Measurements from ENCODE around the gene FNDC1. TPM values are rescaled to one million over a fixed set of nuclear protein-coding genes. Genes with fewer than 3 reads are reported as not detected.
"Not testable (repeated sequence)": the region's sequence is repeated elsewhere in the genome, so short reads cannot be mapped to it uniquely, and the experiment has no call there.

Gene FNDC1
- 10 to 100 TPM in 1 of 4 donors, 1 to 10 TPM in 3; 7.6 to 11.4 (median 8.7) TPM for polyA plus RNA-seq (ENCODE audit: insufficient read length in 4 of 4)

GRCh38 chr6:159169193-159169555 is at the start of gene FNDC1:
FNDC1 (plus strand) TSS chr6:159169400; CDS start chr6:159169597, 197 bp downstream.
- DNase-seq (ENCODE audit: low read depth in 4 of 4, low spot score in 3 of 4), result no peak

GRCh38 chr6:159119791-159120190 is 49.4 kb upstream of the FNDC1 start:
- no peak for DNase-seq (ENCODE audit: low read depth in 4 of 4, low spot score in 3 of 4)

GRCh38 chr6:159121486-159121885 is 47.7 kb upstream of the FNDC1 start:
- no peak for DNase-seq (ENCODE audit: low read depth in 4 of 4, low spot score in 3 of 4)

- DNase-seq (ENCODE audit: low read depth in 4 of 4, low spot score in 3 of 4), result no peak
Measured at GRCh38 chr6:159122453-159122852, 46.7 kb upstream of the FNDC1 start.

- DNase-seq (ENCODE audit: low read depth in 4 of 4, low spot score in 3 of 4), result not testable (repeated sequence)
Measured at GRCh38 chr6:159123831-159124230, 45.4 kb upstream of the FNDC1 start.

GRCh38 chr6:159125014-159125609 is 44.1 kb upstream of the FNDC1 start:
- no peak for DNase-seq (ENCODE audit: low read depth in 4 of 4, low spot score in 3 of 4)

- DNase-seq (ENCODE audit: low read depth in 4 of 4, low spot score in 3 of 4), result no peak
Measured at GRCh38 chr6:159125951-159126352, 43.2 kb upstream of the FNDC1 start.

- DNase-seq (ENCODE audit: low read depth in 4 of 4, low spot score in 3 of 4), result no peak
Measured at GRCh38 chr6:159126590-159126989, 42.6 kb upstream of the FNDC1 start.

GRCh38 chr6:159127701-159128100 is 41.5 kb upstream of the FNDC1 start:
- DNase-seq (ENCODE audit: low read depth in 4 of 4, low spot score in 3 of 4), result no peak

- DNase-seq (ENCODE audit: low read depth in 4 of 4, low spot score in 3 of 4), result no peak
Measured at GRCh38 chr6:159128978-159129377, 40.2 kb upstream of the FNDC1 start.

GRCh38 chr6:159130846-159131245 is 38.4 kb upstream of the FNDC1 start:
- no peak for DNase-seq (ENCODE audit: low read depth in 4 of 4, low spot score in 3 of 4)

- no peak for DNase-seq (ENCODE audit: low read depth in 4 of 4, low spot score in 3 of 4)
Measured at GRCh38 chr6:159131709-159132108, 37.5 kb upstream of the FNDC1 start.

GRCh38 chr6:159132664-159133063 is 36.5 kb upstream of the FNDC1 start:
- DNase-seq (ENCODE audit: low read depth in 4 of 4, low spot score in 3 of 4), result no peak

GRCh38 chr6:159134701-159135364 is 34.4 kb upstream of the FNDC1 start:
- DNase-seq (ENCODE audit: low read depth in 4 of 4, low spot score in 3 of 4), result peak; percentile 17 to 53 (median 35)

- no peak for DNase-seq (ENCODE audit: low read depth in 4 of 4, low spot score in 3 of 4)
Measured at GRCh38 chr6:159137676-159138075, 31.5 kb upstream of the FNDC1 start.

GRCh38 chr6:159142531-159142930 is 26.7 kb upstream of the FNDC1 start:
- no peak for DNase-seq (ENCODE audit: low read depth in 4 of 4, low spot score in 3 of 4)

- no peak for DNase-seq (ENCODE audit: low read depth in 4 of 4, low spot score in 3 of 4)
Measured at GRCh38 chr6:159148641-159149040, 20.6 kb upstream of the FNDC1 start.

GRCh38 chr6:159149641-159150040 is 19.6 kb upstream of the FNDC1 start:
- DNase-seq (ENCODE audit: low read depth in 4 of 4, low spot score in 3 of 4), result no peak

GRCh38 chr6:159151266-159151855 is 17.8 kb upstream of the FNDC1 start:
- no peak for DNase-seq (ENCODE audit: low read depth in 4 of 4, low spot score in 3 of 4)

GRCh38 chr6:159152041-159152440 is 17.2 kb upstream of the FNDC1 start:
- no peak for DNase-seq (ENCODE audit: low read depth in 4 of 4, low spot score in 3 of 4)

- no peak for DNase-seq (ENCODE audit: low read depth in 4 of 4, low spot score in 3 of 4)
Measured at GRCh38 chr6:159152782-159153181, 16.4 kb upstream of the FNDC1 start.

- no peak for DNase-seq (ENCODE audit: low read depth in 4 of 4, low spot score in 3 of 4)
Measured at GRCh38 chr6:159155679-159156078, 13.5 kb upstream of the FNDC1 start.
